G401 (cell line): ENCODE measurements around the gene USH2A. TPM values are rescaled to one million over a fixed set of nuclear protein-coding genes. Genes with fewer than 3 reads are reported as not detected.

Source experiments
- DNase-seq: peaks from one replicate; pipeline ENCODE4 v3.0.0-alpha.2; 2015; ENCODE audit warnings: low spot score
- in situ Hi-C: cut with HindIII; loops from 2 replicates; pipeline ENCODE4 v1.10.0; 2016; ENCODE audit warnings: low sequenced_read_pairs, mixed read lengths
- total RNA-seq: library from RNA; depleted of rRNA; stranded (reverse); fragments of >200 nt; shearing (Covaris generic); gene quantifications from 2 replicates; pipeline ENCODE4 v1.2.3, GENCODE V29; 2014; rRNA removed

USH2A gene, protein sequence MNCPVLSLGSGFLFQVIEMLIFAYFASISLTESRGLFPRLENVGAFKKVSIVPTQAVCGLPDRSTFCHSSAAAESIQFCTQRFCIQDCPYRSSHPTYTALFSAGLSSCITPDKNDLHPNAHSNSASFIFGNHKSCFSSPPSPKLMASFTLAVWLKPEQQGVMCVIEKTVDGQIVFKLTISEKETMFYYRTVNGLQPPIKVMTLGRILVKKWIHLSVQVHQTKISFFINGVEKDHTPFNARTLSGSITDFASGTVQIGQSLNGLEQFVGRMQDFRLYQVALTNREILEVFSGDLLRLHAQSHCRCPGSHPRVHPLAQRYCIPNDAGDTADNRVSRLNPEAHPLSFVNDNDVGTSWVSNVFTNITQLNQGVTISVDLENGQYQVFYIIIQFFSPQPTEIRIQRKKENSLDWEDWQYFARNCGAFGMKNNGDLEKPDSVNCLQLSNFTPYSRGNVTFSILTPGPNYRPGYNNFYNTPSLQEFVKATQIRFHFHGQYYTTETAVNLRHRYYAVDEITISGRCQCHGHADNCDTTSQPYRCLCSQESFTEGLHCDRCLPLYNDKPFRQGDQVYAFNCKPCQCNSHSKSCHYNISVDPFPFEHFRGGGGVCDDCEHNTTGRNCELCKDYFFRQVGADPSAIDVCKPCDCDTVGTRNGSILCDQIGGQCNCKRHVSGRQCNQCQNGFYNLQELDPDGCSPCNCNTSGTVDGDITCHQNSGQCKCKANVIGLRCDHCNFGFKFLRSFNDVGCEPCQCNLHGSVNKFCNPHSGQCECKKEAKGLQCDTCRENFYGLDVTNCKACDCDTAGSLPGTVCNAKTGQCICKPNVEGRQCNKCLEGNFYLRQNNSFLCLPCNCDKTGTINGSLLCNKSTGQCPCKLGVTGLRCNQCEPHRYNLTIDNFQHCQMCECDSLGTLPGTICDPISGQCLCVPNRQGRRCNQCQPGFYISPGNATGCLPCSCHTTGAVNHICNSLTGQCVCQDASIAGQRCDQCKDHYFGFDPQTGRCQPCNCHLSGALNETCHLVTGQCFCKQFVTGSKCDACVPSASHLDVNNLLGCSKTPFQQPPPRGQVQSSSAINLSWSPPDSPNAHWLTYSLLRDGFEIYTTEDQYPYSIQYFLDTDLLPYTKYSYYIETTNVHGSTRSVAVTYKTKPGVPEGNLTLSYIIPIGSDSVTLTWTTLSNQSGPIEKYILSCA (N-terminal part only)
- total RNA-seq, result not detected in 2 replicates

GRCh38 chr1:216422821-216423520, at the start of gene USH2A:
Gene USH2A, minus strand, starts transcription at chr1:216423448. Its CDS starts 1,112 bp downstream, at chr1:216422336.
- in situ Hi-C loops, result no loop called here
- DNase-seq, result no peak

GRCh38 chr1:216466162-216466801, 43.0 kb upstream of the USH2A start:
- in situ Hi-C loops, result no loop called here
- no peak for DNase-seq

DNA sequence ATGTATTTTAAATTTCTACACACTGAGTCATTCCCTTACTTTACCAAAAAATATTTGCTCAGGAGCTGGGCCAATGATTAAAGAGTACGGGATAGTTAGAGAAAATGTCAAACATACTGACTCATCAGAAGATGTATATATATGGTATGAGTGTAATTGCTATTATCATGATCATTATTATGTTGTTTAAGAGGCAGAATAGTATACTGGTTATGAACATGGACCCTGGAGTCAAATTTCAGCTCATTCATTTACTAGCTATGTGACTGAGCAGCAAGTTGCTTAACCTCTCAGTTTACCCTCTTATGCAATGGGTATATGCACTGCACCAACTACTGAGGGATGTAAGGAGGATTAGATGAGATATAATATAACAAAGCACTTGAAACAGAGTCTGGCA, 41.2 kb upstream of the USH2A start:
- in situ Hi-C loops, result no loop called here
- DNase-seq, result no peak

DNA sequence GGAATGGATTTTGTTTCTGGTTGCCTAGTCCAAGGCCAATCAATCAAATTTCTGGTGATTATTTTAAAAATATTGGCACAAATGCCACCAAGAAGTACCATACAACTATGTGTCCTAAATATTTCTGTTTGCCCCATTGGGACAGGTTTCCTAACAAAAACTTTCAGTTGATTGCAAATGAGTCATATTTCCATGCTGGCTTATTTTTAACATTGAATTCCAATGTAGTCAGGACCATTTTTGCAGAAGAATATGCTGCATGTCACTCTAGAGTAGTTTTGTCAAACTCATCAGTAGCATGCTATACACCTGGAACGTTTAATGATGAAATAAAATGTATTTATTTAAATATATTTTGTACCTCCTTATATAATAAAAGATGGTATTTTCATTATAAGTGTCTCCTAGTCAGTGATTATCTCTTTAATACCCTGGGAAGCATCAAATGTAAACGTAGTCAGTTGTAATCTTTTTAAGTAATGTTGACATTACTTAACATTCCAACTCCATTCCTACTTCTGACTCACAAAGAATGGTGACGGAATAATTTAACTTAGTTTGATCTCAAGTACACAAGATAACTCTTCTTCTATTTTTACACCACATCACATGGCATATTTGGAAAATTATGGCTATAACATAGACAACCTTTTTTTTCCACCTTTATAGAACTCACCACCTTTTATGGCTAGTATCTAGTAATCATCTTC, 39.0 kb upstream of the USH2A start:
- in situ Hi-C loops, result no loop called here
- DNase-seq, result no peak

GRCh38 chr1:216461466-216461865, 38.2 kb upstream of the USH2A start:
- in situ Hi-C loops, result no loop called here
- DNase-seq, result no peak

- in situ Hi-C loops, result no loop called here
- no peak for DNase-seq
These were observed 36.5 kb upstream of the USH2A start for GRCh38 chr1:216459651-216460207.

- no peak for DNase-seq
- in situ Hi-C loops, result no loop called here
These were observed 35.6 kb upstream of the USH2A start for GRCh38 chr1:216458812-216459211.

- no peak for DNase-seq
- in situ Hi-C loops, result no loop called here
These were observed 34.1 kb upstream of the USH2A start for GRCh38 chr1:216457356-216457755.

DNA sequence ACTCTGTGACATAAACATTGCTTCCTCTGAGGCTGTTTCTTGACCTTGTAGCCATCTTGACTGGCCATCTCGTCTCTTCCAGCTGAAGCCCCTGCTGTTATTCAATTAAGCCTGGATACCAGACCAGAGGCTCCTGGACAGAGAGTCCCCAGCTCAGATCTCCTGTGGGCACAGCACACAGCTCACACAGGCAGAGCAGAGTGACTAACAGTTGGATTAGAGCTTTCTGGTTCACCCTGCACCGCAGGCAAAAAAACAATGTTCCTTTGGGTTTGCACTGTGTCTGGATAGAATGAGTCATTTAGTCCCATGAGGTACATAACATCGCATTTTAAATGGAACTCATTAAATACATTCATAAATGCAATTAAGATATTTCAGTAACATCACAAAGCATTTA, 33.4 kb upstream of the USH2A start:
- DNase-seq, result peak; percentile 8
- in situ Hi-C loops, result no loop called here

- DNase-seq, result no peak
- in situ Hi-C loops, result no loop called here
These were observed 30.5 kb upstream of the USH2A start for GRCh38 chr1:216453777-216454176.

DNA sequence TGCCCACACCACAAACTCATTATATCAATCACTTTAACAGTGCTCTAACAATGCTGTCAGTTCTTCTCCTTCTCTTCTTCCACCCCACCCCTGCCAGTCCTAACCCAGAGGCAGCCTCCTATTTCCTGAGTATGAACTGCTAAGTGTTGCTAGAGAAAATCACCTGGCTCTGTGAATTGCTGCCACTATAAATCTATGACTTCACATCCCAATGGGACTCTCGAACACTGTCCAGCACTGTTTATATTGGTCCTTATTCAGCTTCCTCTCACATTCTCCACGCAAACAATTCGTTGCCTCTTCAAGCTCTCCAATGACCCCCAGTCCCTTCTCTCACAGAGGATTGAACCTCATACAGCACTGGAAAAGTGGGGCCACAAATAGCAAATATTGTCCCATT, 27.0 kb upstream of the USH2A start:
- DNase-seq, result no peak
- in situ Hi-C loops, result no loop called here

DNA sequence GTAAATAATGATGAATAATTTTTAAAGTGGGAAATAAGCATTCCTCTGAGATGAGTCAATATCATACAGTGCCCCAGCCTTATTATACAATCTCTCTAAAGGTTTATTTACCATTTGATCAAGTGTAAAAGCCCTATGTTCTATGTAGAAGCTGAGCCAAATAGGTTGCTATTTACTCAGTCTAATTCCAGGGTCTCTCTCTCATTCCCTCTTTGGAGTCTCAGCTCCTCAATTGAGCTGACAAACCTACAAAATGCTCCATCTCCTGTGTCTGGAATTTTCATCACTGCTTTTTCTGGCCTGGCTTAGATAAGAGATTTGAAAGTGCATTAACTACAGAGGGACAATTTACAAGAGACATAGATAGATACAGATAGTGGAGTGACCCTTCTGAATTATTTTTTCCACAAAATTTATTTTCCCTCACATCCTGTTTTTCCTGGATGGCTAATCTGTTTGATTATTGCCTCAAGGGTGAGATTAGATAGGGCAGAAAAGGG, 24.8 kb upstream of the USH2A start:
- no peak for DNase-seq
- in situ Hi-C loops, result no loop called here

DNA sequence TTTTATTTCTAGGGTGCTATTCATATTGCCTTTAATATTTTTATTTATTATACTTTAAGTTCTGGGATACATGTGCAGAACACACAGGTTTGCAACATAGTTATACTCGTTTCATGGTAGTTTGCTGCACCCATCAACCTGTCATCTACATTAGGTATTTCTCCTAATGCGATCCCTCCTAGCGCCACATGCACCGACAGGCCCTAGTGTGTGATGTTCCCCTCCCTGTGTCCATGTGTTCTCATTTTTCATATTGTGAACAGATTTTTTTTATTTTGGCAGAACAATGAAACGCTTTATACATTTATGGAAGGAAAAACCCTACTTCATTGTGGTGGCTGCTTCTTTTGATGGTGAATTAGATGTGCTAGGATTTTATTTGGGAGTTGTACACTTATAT, 14.4 kb upstream of the USH2A start:
- no peak for DNase-seq
- in situ Hi-C loops, result no loop called here

GRCh38 chr1:216434232-216434631, 11.0 kb upstream of the USH2A start:
- in situ Hi-C loops, result no loop called here
- no peak for DNase-seq

GRCh38 chr1:216433175-216433574, 9.9 kb upstream of the USH2A start:
- DNase-seq, result no peak
- in situ Hi-C loops, result no loop called here

- DNase-seq, result no peak
- in situ Hi-C loops, result no loop called here
These were observed 7.5 kb upstream of the USH2A start for GRCh38 chr1:216430744-216431143.

DNA sequence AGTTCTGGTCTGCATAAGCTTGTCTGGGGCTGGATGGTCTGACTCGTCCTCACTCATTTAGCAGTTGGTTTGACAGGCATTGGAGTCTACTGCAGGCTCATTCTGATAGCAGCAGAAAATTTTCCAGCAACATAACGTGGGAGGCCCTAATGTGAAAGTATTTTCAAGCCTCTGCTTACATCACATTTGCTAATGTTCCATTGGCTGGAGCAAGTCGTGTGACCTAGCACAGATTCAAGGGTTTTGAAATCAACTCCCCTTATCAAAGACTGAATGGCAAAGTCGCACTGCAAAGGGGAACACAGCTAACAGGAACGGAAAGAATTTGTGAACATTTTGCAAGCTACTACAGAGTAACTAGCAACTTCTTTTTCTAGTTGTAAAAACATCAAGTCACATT, 2.3 kb upstream of the USH2A start:
- in situ Hi-C loops, result no loop called here
- no peak for DNase-seq

GRCh38 chr1:216420746-216421145, 2.5 kb downstream of the USH2A start:
- no peak for DNase-seq
- in situ Hi-C loops, result no loop called here
